Calu3 (cell line): ENCODE measurements around the gene CHST8. TPM values are rescaled to one million over a fixed set of nuclear protein-coding genes. Genes with fewer than 3 reads are reported as not detected.

Source experiments
- BruUV-seq: library from RNA; stranded (reverse); fragments of 400-500 nt; replicated peaks from 2 replicates; lab custom pipeline; 2021; lab: Mats Ljungman, UMichigan
- CTCF ChIA-PET: fragments of 300-600 bp; sonication (Branson Sonifier 250); formaldehyde crosslinking; loops from one replicate; lab custom pipeline; 2022; ENCODE audit warnings: antibody characterized with exemption; lab: Charles Lee
- DNase-seq: peaks from one replicate; pipeline ENCODE4 v3.0.0; 2022
- H3K27ac Mint-ChIP-seq: one replicate; pipeline ENCODE4 v1.8.0; 2022; ENCODE audit warnings: mixed read lengths; ENCODE audit not compliant: unreplicated experiment
- H3K27me3 Mint-ChIP-seq: one replicate; pipeline ENCODE4 v1.8.0; 2022; ENCODE audit warnings: mixed read lengths; ENCODE audit not compliant: unreplicated experiment
- H3K36me3 Mint-ChIP-seq: one replicate; pipeline ENCODE4 v1.8.0; 2022; ENCODE audit warnings: mild to moderate bottlenecking, moderate library complexity, mixed read lengths; ENCODE audit not compliant: insufficient read depth, unreplicated experiment
- H3K4me1 Mint-ChIP-seq: one replicate; pipeline ENCODE4 v1.8.0; 2022; ENCODE audit warnings: mild to moderate bottlenecking, low read depth, mixed read lengths; ENCODE audit not compliant: unreplicated experiment
- H3K4me3 Mint-ChIP-seq: one replicate; pipeline ENCODE4 v1.8.0; 2022; ENCODE audit warnings: mild to moderate bottlenecking, low read depth, moderate library complexity, mixed read lengths; ENCODE audit not compliant: unreplicated experiment
- H3K9me3 Mint-ChIP-seq: one replicate; pipeline ENCODE4 v1.8.0; 2022; ENCODE audit warnings: low read depth, mixed read lengths; ENCODE audit not compliant: unreplicated experiment
- CTCF ChIP-seq: fragments of 200-600 bp; IDR thresholded peaks from one replicate; pipeline ENCODE4 v1.8.0; 2022; ENCODE audit warnings: antibody characterized with exemption; ENCODE audit not compliant: unreplicated experiment
- intact Hi-C: fragments of 100-400 bp; cut with micrococcal nuclease; formaldehyde crosslinking; loops from one replicate; pipeline ENCODE4 v1.10.0; 2022; ENCODE audit not compliant: unreplicated experiment
- total RNA-seq: library from RNA; stranded (reverse); gene quantifications from 2 replicates; pipeline ENCODE4 v1.2.3, GENCODE V29; 2022

The CHST8 gene
- total RNA-seq, 1 experiment from 2014 or later: not detected

GRCh38 chr19:33704271-33704670 is 82.5 kb downstream of the CHST8 start:
- CTCF ChIA-PET: no interaction called here
- no peak for TF ChIP-seq CTCF
- H3K36me3 Mint-ChIP-seq: no peaks in the 10 kb centered on the region
- no peaks in the 10 kb centered on the region for H3K9me3 Mint-ChIP-seq
- H3K4me3 Mint-ChIP-seq: no peak overlapping the region
- no TSS peak for BruUV-seq
- H3K27me3 Mint-ChIP-seq: peaks cover 85% of the 10 kb centered on the region
- no peak overlapping the region for H3K27ac Mint-ChIP-seq
- intact Hi-C loops: no loop called here
- H3K4me1 Mint-ChIP-seq: no peaks in the 10 kb centered on the region
- no peak for DNase-seq

- no peak for TF ChIP-seq CTCF
- CTCF ChIA-PET: no interaction called here
- no peaks in the 10 kb centered on the region for H3K9me3 Mint-ChIP-seq
- no peak for DNase-seq
- peaks cover 85% of the 10 kb centered on the region for H3K27me3 Mint-ChIP-seq
- intact Hi-C loops: no loop called here
- no peak overlapping the region for H3K4me3 Mint-ChIP-seq
- no TSS peak for BruUV-seq
- no peaks in the 10 kb centered on the region for H3K36me3 Mint-ChIP-seq
- H3K4me1 Mint-ChIP-seq: no peaks in the 10 kb centered on the region
- H3K27ac Mint-ChIP-seq: no peak overlapping the region
These were observed 83.5 kb downstream of the CHST8 start for GRCh38 chr19:33705090-33705847.

GRCh38 chr19:33705860-33706259 is 84.1 kb downstream of the CHST8 start:
- H3K4me1 Mint-ChIP-seq: no peaks in the 10 kb centered on the region
- intact Hi-C loops: no loop called here
- no peak overlapping the region for H3K4me3 Mint-ChIP-seq
- BruUV-seq: no TSS peak
- no peak for TF ChIP-seq CTCF
- no peaks in the 10 kb centered on the region for H3K36me3 Mint-ChIP-seq
- H3K27me3 Mint-ChIP-seq: peaks cover 85% of the 10 kb centered on the region
- CTCF ChIA-PET: no interaction called here
- no peak for DNase-seq
- no peaks in the 10 kb centered on the region for H3K9me3 Mint-ChIP-seq
- H3K27ac Mint-ChIP-seq: no peak overlapping the region

GRCh38 chr19:33706631-33707030 is 84.9 kb downstream of the CHST8 start:
- no peak overlapping the region for H3K27ac Mint-ChIP-seq
- H3K4me3 Mint-ChIP-seq: no peak overlapping the region
- TF ChIP-seq CTCF: no peak
- H3K27me3 Mint-ChIP-seq: peaks cover 85% of the 10 kb centered on the region
- H3K4me1 Mint-ChIP-seq: no peaks in the 10 kb centered on the region
- no TSS peak for BruUV-seq
- DNase-seq: no peak
- intact Hi-C loops: no loop called here
- H3K9me3 Mint-ChIP-seq: no peaks in the 10 kb centered on the region
- H3K36me3 Mint-ChIP-seq: no peaks in the 10 kb centered on the region
- CTCF ChIA-PET: no interaction called here
